GM18519 (cell line): ENCODE data around the gene ZEB2.

ENCODE experiments used
- ATAC-seq: cut with Tn5 transposase; IDR thresholded peaks from one replicate; pipeline ENCODE4 v1.9.1; 2021; ENCODE audit warnings: mild to moderate bottlenecking, moderate library complexity; ENCODE audit not compliant: unreplicated experiment, low FRiP score

The ZEB2 gene

GRCh38 chr2:144474017-144474416 is 45.9 kb downstream of the ZEB2 start:
- no peak for ATAC-seq

- ATAC-seq: no peak
Observed at GRCh38 chr2:144472911-144473310, 47.0 kb downstream of the ZEB2 start.

- no peak for ATAC-seq
Observed at GRCh38 chr2:144472046-144472412, 47.9 kb downstream of the ZEB2 start.

GRCh38 chr2:144471305-144472045 is 48.4 kb downstream of the ZEB2 start:
- peak; percentile 63 for ATAC-seq

- no peak for ATAC-seq
Observed at GRCh38 chr2:144470816-144471215, 49.1 kb downstream of the ZEB2 start.

GRCh38 chr2:144470334-144470733 is 49.6 kb downstream of the ZEB2 start:
- no peak for ATAC-seq

- no peak for ATAC-seq
Observed at GRCh38 chr2:144469798-144470197, 50.1 kb downstream of the ZEB2 start.

- no peak for ATAC-seq
Observed at GRCh38 chr2:144468823-144469595, 50.9 kb downstream of the ZEB2 start.

GRCh38 chr2:144467502-144468137 is 52.3 kb downstream of the ZEB2 start:
- no peak for ATAC-seq

GRCh38 chr2:144466637-144467036 is 53.3 kb downstream of the ZEB2 start:
- ATAC-seq: no peak

- ATAC-seq: no peak
Observed at GRCh38 chr2:144465749-144466148, 54.2 kb downstream of the ZEB2 start.

GRCh38 chr2:144464730-144465129 is 55.2 kb downstream of the ZEB2 start:
- no peak for ATAC-seq

- no peak for ATAC-seq
Observed at GRCh38 chr2:144463266-144463665, 56.7 kb downstream of the ZEB2 start.

GRCh38 chr2:144462266-144462665 is 57.7 kb downstream of the ZEB2 start:
- no peak for ATAC-seq

- ATAC-seq: no peak
Observed at GRCh38 chr2:144461308-144461766, 58.6 kb downstream of the ZEB2 start.

- ATAC-seq: no peak
Observed at GRCh38 chr2:144460727-144461307, 59.1 kb downstream of the ZEB2 start.

GRCh38 chr2:144459937-144460336 is 60.0 kb downstream of the ZEB2 start:
- ATAC-seq: no peak

- ATAC-seq: no peak
Observed at GRCh38 chr2:144459286-144459685, 60.6 kb downstream of the ZEB2 start.

GRCh38 chr2:144458541-144458940 is 61.4 kb downstream of the ZEB2 start:
- no peak for ATAC-seq

- ATAC-seq: peak; percentile 43
Observed at GRCh38 chr2:144456680-144457079, 63.2 kb downstream of the ZEB2 start.

GRCh38 chr2:144455987-144456386 is 63.9 kb downstream of the ZEB2 start:
- ATAC-seq: no peak
